HepG2 (cell line): ENCODE measurements around the gene C1QL3. TPM values are rescaled to one million over a fixed set of nuclear protein-coding genes. Genes with fewer than 3 reads are reported as not detected.

Experiments
- ATAC-seq: fragments of 200-7000 bp; cut with Tn5 transposase; 3 replicates; pipeline ENCODE4 v1.9.1; 2020; ENCODE audit warnings: mild to moderate bottlenecking, moderate library complexity
- BruUV-seq: library from RNA; stranded (reverse); fragments of 400-500 nt; replicated peaks from 2 replicates; lab custom pipeline; 2021; lab: Mats Ljungman, UMichigan
- CTCF ChIA-PET: fragments of 300-600 bp; formaldehyde crosslinking; extraction: SDS; loops from one replicate; lab custom pipeline; 2021; ENCODE audit warnings: low total read pairs, inconsistent platforms, low intra/inter-chr PET ratio; lab: Yijun Ruan, JAX
- POLR2A ChIA-PET: fragments of 350-600 bp; sonication (Branson Sonifier 250); formaldehyde crosslinking; loops from one replicate; lab custom pipeline; 2020; ENCODE audit warnings: antibody characterized with exemption, inconsistent platforms; lab: Yijun Ruan, JAX
- DNase-seq: peaks from one replicate; pipeline ENCODE4 v3.0.0-alpha.2; 2015; ENCODE audit warnings: low spot score
- FAIRE-seq: peaks from 3 replicates; lab custom pipeline; 2011; peaks lifted over from hg19 to GRCh38; lab: Jason Lieb, UNC
- H2AFZ ChIP-seq: one replicate; pipeline ENCODE4 v1.6.1; 2011; ENCODE audit warnings: low read length, inconsistent platforms
- H3K27ac ChIP-seq: fragments of 300-600 bp; 3 replicates; pipeline ENCODE4 v1.8.0; 2011; ENCODE audit warnings: mixed run types, mild to moderate bottlenecking, mixed read lengths, low read length, inconsistent platforms; ENCODE audit not compliant: insufficient read depth; ENCODE audit errors: extremely low read length
- H3K27me3 ChIP-seq, 2 experiments: fragments of 200-600 bp in 1 of 2; 2 replicates in 1 of 2; 3 replicates in 1 of 2; pipeline versions ENCODE4 v1.6.0 to v1.8.0; 2011; ENCODE audit warnings: low read length in 2 of 2, mild to moderate bottlenecking in 2 of 2, moderate library complexity in 2 of 2, inconsistent platforms in 1 of 2; ENCODE audit not compliant: insufficient read depth in 2 of 2, control insufficient read depth in 1 of 2
- H3K36me3 ChIP-seq, 2 experiments: fragments of 200-600 bp in 1 of 2; replicated peaks in 1 of 2; 2 replicates in 1 of 2; 3 replicates in 1 of 2; pipeline versions ENCODE4 v1.5.1 to v1.8.0; 2011; ENCODE audit warnings: low read length in 2 of 2, inconsistent platforms in 1 of 2; ENCODE audit not compliant: insufficient read depth in 2 of 2, control insufficient read depth in 1 of 2
- H3K4me1 ChIP-seq: 2 replicates; pipeline ENCODE4 v1.5.1; 2012; ENCODE audit warnings: low read length, inconsistent platforms; ENCODE audit not compliant: insufficient read depth
- H3K4me2 ChIP-seq: 2 replicates; pipeline ENCODE4 v1.6.0; 2011; ENCODE audit warnings: low read depth, low read length, inconsistent platforms
- H3K4me3 ChIP-seq, 3 experiments: fragments of 200-600 bp in 1 of 3; sonication (generic), shearing (Covaris generic) in 1 of 3; replicated peaks in 1 of 3; 2 replicates each; pipeline ENCODE4 v1.5.1; 2011 to 2016; ENCODE audit warnings: low read length in 3 of 3, inconsistent platforms in 2 of 3, low read depth in 2 of 3, mild to moderate bottlenecking in 2 of 3, control low read depth in 1 of 3, mixed read lengths in 1 of 3; ENCODE audit not compliant: insufficient read depth in 1 of 3
- H3K79me2 ChIP-seq: one replicate; pipeline ENCODE4 v1.6.1; 2011; ENCODE audit warnings: low read length, inconsistent platforms; ENCODE audit not compliant: insufficient read depth
- H3K9ac ChIP-seq: 2 replicates; pipeline ENCODE4 v1.6.0; 2011; ENCODE audit warnings: mild to moderate bottlenecking, low read depth, low read length, inconsistent platforms; ENCODE audit not compliant: insufficient read depth
- H3K9me3 ChIP-seq: 2 replicates; pipeline ENCODE4 v1.5.1; 2012; ENCODE audit warnings: mild to moderate bottlenecking, low read length
- H4K20me1 ChIP-seq: 2 replicates; pipeline ENCODE4 v1.6.0; 2011; ENCODE audit warnings: inconsistent platforms, mild to moderate bottlenecking, low read length, moderate library complexity; ENCODE audit not compliant: insufficient read depth
- GTF2F1 ChIP-seq: fragments of 150-350 bp; IDR thresholded peaks from 2 replicates; pipeline ENCODE4 v1.6.1; 2014; ENCODE audit warnings: low read length
- ZNF549 ChIP-seq: sonication (generic); formaldehyde crosslinking; IDR thresholded peaks from 2 replicates; pipeline ENCODE4 v1.5.0; 2020; ENCODE audit warnings: missing genetic modification reagents
- ZNF710 ChIP-seq: sonication (generic); formaldehyde crosslinking; IDR thresholded peaks from 2 replicates; pipeline ENCODE4 v1.5.0; 2020; ENCODE audit warnings: mild to moderate bottlenecking, missing genetic modification reagents, borderline replicate concordance
- WGBS: methylation state at CpG from one replicate; pipeline ENCODE4 v1.1.6; 2017; ENCODE audit warnings: low lambda C conversion rate; 5-methylcytosine and 5-hydroxymethylcytosine counted together
- in situ Hi-C: cut with HindIII; loops from 2 replicates; pipeline ENCODE4 v1.10.0; 2017; ENCODE audit warnings: low pct_unique_long_range_greater_than_20kb; ENCODE audit not compliant: extremely low pct_ligation_motif_present
- intact Hi-C: fragments of 100-400 bp; cut with micrococcal nuclease; formaldehyde crosslinking; loops from one replicate; pipeline ENCODE4 v1.10.0; 2022; ENCODE audit not compliant: unreplicated experiment
- polyA plus RNA-seq, 8 experiments: library from polyadenylated mRNA; depleted of rRNA in 3 of 8; stranded (reverse) in 7 of 8; unstranded in 1 of 8; fragments of >200 nt; fragmentation: Illumina TruSeq in 4 of 8; extraction: Trizol in 4 of 8; gene quantifications; 2 replicates each; pipeline versions ENCODE4 v1.2.1 to v1.2.3, GENCODE V29; 2011 to 2016; ENCODE audit warnings: low read depth in 4 of 8, missing spikeins in 1 of 8, mixed read lengths in 1 of 8; ENCODE audit not compliant: insufficient read depth in 1 of 8
- total RNA-seq, 5 experiments: library from RNA; depleted of rRNA; stranded (reverse); fragments of >200 nt; fragmentation: Illumina TruSeq; extraction: Trizol; gene quantifications; 2 replicates each; pipeline ENCODE4 v1.2.3, GENCODE V29; 2016; ENCODE audit warnings: low read depth in 1 of 5
- TF ChIP-seq, protein P1 (sequence below): sonication (generic); formaldehyde crosslinking; IDR thresholded peaks from 2 replicates; pipeline ENCODE4 v1.4.0; 2020; ENCODE audit warnings: missing genetic modification reagents, borderline replicate concordance

C1QL3 gene
- total and polyA plus RNA-seq, 2 of the 13 experiments (the other 11 are each of a cell fraction or from before 2014, with no cell fraction given), result not detected

DNA sequence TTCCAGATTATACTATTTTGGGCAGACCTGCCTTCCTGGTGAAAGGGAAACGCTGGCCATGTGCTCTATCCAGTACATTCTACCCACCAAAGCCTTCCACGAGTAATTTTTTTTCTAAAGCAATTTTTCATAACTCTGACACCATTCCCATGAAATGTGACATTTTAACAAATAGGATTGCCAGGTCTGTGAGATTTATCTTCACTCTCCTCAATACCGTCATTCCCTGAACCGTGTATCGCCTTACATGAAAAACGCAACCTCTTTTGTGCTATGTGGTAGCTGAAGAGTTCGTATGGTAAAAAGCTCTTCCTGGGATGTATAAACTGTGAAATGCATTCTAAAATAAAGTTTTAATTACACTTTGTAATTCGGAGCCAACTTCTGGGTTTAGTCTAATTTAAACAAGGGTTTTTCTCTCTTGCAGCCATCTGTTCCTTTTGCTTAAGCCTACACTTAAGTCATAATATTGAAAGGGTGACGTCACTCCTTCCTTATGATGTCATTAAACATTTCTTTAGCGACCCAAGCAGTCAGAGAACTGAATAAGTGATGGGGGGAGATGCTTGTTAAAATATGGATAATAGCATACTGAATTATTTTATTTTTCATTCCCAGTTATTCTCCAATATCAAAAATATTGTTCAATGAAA is 27.7 kb downstream of the C1QL3 start (continued):
- TF ChIP-seq GTF2F1, result no peak
- no peak for TF ChIP-seq ZNF710

GRCh38 chr10:16491933-16492332 is 29.7 kb downstream of the C1QL3 start:
- Histone ChIP-seq H3K27ac (no peak overlapping the region), H2AFZ (no peak overlapping the region), H3K9ac (no peak overlapping the region), H3K4me1 (no peaks in the 10 kb centered on the region)
- intact Hi-C loops, result no loop called here
- FAIRE-seq, result no peak
- TF ChIP-seq, protein P1, sequence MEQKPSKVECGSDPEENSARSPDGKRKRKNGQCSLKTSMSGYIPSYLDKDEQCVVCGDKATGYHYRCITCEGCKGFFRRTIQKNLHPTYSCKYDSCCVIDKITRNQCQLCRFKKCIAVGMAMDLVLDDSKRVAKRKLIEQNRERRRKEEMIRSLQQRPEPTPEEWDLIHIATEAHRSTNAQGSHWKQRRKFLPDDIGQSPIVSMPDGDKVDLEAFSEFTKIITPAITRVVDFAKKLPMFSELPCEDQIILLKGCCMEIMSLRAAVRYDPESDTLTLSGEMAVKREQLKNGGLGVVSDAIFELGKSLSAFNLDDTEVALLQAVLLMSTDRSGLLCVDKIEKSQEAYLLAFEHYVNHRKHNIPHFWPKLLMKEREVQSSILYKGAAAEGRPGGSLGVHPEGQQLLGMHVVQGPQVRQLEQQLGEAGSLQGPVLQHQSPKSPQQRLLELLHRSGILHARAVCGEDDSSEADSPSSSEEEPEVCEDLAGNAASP, result peak; percentile 36; the same call in 1 of the 2 replicates
- no peak for TF ChIP-seq ZNF549
- TF ChIP-seq, all 625 proteins: peak for 1
- peaks cover 0 to 4% of the 10 kb centered on the region in 2 experiments; a peak in 1 of 5 replicates for H3K36me3 ChIP-seq
- H3K79me2 ChIP-seq, result no peaks in the 10 kb centered on the region
- DNase-seq (no peak), ATAC-seq (no peak)
- in situ Hi-C loops, result no loop called here
- no peaks in the 10 kb centered on the region for H3K9me3 ChIP-seq
- ChIA-PET POLR2A (no interaction called here), CTCF (no interaction called here)
- no peak overlapping the region for H3K4me2 ChIP-seq
- H3K27me3 ChIP-seq, result no peaks in the 10 kb centered on the region
- WGBS, result 43% methylated on average over 2 of the region's 2 CpGs
- no peaks in the 10 kb centered on the region for H4K20me1 ChIP-seq
- no peak overlapping the region for H3K4me3 ChIP-seq
- no TSS peak for BruUV-seq
